HG02610 (cell line): Measurements from ENCODE around the gene GH1.
"Not testable (repeated sequence)": the region's sequence is repeated elsewhere in the genome, so short reads cannot be mapped to it uniquely, and the experiment has no call there.

Experiments
- ATAC-seq: cut with Tn5 transposase; IDR thresholded peaks from one replicate; pipeline ENCODE4 v1.9.1; 2021; ENCODE audit warnings: mild to moderate bottlenecking, moderate library complexity; ENCODE audit not compliant: unreplicated experiment

GH1 gene

GRCh38 chr17:63918789-63919305 lies at the start of gene GH1:
Gene GH1 (minus strand): TSS chr17:63918839. CDS start chr17:63918776, 63 bp downstream.
- ATAC-seq, result not testable (repeated sequence)

DNA sequence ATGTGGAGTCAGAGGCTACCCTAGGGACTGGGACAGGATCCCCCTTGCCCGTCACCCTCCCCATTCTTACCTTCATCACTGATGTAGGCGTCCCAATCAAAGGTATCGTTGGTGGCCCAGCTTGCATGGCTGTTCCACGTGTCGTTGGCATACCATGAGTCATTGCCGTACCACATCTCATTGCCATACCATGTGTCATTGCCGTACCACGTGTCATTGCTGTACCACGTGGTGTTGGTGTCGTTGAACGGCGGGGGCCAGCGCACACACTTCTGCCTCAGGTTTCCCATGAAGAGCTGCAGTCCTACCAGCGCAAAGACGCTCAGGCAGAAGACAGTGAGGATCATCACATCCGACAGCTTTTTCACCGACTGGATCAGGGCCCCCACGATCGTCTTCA lies 49.3 kb upstream of the GH1 start:
- ATAC-seq, result no peak

DNA sequence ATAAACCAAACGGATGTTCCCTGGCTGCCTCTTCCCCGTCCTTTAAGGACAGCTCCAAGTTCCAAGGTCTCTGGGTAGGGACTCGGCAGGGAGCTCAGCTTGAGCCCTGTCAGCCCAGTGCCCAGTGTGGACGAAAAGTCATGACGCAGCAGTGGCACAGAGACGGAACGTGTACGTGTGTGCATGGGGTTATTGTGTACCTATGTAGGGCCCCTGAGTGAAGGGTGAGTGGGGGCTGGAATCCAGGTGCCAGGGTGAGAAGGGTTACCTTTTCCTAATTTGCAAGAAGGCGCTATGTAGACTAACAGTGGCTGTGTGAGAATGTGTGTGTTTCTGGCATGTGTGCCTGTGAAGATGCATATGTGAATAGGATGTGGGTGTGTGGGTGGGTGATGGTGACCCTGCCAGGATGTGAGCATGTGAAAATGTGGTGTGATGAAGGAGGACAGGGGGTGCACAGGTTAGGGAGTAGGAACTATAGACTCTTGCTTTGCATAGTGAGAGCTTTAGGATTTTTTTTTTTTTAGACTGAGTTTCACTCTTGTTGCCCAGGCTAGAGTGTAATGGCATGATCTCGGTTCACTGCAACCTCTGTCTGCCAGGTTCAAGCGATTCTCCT lies 48.1 kb upstream of the GH1 start:
- ATAC-seq, result peak; percentile 64

DNA sequence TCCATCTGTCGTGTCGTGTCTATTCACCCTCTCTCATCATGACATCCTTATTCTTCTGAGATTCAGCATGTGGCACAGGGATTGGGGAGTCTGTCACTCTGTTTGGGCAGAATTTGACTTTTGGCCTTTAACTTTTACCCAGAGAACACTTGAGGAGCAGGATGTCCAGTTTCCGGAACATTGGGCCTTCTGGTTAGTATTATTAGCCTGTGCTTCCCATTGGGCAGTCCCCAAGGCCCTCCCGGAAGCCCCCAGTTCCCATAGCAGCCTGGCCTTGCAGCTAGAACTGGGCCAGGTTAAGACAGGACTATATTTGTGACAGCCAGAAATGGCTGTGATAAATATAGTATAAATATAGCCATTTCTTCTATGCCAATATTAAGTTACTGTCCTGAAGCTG lies 44.5 kb upstream of the GH1 start:
- no peak for ATAC-seq

- no peak for ATAC-seq
These were observed 43.7 kb upstream of the GH1 start for GRCh38 chr17:63962298-63962744.

- no peak for ATAC-seq
These were observed 42.9 kb upstream of the GH1 start for GRCh38 chr17:63961355-63962212.

GRCh38 chr17:63960430-63960829 lies 41.8 kb upstream of the GH1 start:
- no peak for ATAC-seq

DNA sequence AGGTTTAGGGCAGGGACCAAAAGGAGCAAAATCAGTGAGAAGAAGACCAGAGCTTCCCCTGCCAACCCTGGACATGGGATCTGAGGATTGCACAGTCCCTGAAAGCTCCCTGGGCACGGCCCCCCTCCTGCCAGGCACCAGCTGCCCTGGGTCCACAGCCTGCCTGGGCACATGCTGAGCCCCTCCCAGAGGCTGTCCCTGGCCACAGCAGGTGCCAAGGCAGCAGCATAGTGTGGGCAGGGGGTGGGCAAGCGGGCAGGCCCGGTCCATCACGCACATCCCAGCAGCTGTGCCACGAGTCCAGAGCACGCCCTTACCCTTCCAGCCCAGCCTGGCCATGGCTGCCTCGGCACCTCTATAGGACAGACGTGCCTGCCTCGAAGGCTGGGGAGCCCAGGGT lies 41.4 kb upstream of the GH1 start:
- no peak for ATAC-seq

- no peak for ATAC-seq
These were observed 37.8 kb upstream of the GH1 start for GRCh38 chr17:63956296-63956920.

DNA sequence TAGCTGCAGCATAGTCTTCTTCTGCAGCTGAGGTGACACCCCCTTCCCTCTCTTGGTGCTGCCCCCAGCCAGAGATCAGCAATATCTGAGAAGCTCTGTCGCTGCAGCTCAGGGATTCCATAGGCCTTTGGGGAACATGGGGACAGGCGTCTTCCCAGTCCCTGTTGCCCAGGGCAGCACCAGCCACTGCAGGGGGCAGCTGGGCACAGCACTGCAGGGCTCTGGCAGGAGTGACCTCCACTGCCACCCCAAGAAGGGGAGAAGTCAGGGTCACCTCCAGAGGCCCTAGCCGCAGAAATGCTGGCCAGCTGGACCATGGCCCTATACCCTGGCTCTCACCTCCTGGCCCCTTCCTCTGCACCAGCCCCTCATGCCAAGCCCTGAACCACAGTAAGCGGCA lies 37.2 kb upstream of the GH1 start:
- no peak for ATAC-seq

DNA sequence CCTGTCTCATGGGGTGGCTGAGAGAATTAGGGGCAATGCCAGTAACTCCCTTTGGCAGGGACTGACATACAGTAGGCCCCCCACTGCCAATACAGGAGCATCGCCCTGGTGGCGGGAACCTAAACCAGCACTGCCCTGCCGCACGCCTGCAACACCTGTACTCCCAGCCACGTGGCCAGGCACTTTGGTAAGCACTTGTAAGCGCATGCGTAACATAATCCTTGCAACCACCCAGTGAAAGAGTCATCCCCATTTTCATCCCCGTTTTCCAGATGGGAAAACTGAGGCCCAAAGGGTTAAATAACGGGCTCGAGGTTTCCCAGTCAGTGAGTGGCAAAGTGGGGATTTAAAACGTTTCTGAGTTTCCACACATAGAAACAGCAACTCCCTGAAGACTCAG lies 36.6 kb upstream of the GH1 start:
- ATAC-seq, result no peak

DNA sequence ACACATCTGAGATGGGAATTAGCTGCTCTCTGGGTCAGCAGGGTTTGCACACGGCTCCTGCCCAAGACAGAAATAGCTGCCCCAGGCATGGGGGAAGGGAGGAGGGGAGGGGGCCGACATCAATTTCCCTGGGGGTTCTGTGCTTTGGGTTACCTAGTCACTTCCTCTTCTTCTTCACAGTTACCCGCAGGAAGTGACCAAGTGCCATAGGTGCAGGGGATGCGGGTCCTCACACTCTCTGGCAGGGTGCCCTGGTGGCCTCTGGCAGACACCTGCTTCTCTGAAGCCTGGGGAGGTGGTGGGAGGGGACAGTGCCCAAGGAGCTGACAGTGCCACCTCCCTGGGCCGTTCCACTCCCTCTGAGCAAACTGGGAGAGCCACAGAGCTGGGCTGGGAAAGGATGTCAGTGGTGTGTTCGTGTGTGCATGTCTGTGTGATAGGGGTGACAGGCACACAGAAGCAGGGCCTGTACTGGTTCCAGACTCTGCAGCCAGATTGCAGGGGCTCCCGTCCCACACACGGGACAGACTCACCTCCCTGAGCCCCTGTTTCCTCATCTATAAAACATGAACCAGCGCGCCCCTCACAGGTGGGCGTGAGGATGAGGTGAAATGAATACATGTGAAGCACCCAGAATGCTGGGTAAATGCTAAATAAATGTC lies 35.9 kb upstream of the GH1 start:
- no peak for ATAC-seq

DNA sequence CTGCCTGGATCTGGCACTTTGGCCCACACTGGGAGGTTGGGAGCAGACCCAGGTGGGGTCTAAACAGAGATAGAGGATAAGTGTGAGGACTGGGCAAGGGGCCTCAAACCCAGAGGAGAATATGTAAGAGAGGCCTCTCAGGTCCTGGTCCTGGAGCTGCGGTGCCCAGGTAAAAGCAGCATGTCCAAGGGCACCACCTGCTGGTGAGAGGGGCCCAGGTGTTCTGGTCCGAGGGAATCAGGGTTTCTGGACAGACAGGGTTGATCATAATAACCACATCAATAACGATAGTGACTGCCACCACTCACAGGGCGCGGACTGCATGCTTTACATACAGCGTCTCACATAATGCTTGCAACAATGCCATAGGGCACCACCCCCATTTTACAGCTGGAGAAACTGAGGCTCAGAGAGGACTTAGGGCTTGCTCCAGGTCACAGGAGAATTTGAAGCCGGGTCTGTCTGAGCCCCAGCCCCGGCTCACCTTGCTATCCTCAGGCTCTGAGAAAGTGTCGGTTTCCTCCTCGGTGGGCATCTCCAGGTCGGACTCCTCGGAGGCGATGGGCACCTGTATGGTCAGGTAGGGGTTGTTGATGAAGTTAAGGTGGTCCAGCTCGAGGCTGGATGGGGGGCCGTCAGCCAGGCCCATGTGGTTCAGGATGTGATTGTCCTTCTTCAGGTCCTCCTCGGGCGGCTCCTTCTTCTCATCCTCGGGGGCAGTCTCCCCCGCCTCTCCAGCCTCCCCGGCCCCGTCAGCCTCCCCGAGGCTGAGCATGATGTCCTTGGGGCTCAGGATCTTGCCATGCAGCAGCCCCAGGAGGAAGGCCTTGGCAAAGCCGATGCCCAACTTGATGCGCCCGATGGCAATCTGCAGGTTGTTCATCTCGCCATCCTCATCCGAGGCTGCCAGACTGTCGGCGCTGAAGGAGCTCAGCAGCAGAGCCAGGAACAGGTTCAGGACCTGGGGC lies 32.6 kb upstream of the GH1 start:
- no peak for ATAC-seq

GRCh38 chr17:63949576-63950250 lies 31.1 kb upstream of the GH1 start:
- ATAC-seq, result no peak

DNA sequence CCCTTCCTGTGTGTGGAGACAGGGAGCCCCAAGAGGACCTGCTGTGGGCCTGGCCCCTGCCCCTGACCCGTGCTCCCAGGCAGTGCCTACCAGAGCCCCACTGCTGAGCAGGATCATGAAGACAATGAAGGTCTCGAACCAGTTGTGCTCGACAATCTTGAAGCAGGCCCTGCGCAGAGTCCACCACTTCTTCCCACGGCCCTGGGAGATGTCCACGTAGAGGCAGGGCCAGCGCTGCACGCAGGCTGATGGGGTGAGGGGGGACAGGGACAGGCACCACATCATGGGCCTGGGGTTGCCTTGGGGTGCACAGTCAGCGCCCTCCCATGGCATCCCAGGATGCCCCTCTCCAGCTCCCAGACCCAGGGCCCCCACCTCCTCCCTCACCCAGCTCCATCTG lies 29.9 kb upstream of the GH1 start:
- ATAC-seq, result no peak

- ATAC-seq, result no peak
These were observed 29.2 kb upstream of the GH1 start for GRCh38 chr17:63947711-63948330.

DNA sequence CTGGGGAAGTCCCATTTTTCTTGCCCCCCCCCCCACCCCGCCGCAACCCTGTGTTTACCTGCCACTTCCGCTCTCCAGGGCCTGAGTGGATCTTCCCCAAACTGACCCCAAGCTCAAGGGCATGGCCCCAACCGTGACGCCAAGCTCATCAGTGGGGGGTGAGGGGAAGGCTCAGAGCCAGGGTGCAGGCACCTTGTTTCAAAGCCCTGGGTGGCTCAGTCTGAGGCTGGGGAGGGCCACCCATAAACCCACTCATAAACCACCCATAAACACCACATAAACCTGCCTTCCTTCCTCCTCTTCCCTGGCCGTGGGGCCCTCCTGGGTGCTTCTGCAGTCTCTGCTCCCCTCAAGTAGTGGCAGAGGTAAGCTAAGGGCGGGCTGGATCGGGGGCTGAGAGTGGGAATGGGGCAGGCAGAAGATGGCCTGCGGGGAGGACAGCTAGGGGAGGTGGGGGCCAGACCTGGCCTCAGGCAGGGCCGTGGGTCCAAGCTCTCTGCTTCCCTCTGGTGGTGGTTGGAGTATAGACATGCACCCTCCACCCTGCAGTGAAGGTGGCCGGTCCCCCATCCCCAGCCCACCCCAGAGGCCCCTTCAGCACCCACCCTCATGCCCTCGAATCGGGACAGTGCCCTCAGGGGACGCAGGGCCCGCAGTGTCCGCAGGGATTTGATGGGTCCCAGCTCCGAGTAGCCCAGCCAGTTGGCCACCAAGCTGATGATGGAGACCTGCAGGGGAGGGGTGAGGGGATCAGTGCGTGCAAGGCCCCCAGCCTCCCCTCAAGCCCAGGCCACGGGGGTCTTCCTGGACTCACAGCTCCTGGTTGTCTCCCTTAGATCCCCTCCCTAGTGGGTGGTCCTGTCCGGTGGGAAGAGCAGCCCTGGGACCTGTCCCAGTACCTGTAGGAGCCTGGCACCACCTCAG lies 28.1 kb upstream of the GH1 start:
- peak; percentile 44 for ATAC-seq
